ENCODE results near the gene TMEM39B.
"Not testable (repeated sequence)": the region's sequence is repeated elsewhere in the genome, so short reads cannot be mapped to it uniquely, and the experiment has no call there.

TMEM39B gene

DNA sequence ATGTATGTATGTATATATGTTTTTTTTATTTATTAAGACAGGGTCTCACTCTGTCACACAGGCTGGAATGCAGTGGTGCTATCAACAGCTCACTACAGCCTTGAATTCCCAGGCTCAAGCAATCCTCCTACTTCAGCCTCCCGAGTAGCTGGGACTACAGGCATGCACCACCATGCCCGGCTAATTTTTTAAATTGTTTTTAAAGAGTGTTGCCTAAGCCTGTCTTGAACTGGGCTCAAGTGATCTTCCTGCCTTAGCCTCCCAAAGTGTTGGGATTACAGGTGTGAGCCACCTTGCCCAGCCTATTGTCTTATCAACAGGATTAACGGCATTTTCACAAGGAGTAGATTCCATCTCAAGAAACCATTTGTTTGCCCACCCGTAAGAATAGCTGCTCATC is 40.7 kb downstream of the TMEM39B start:
- DNase-seq = not testable (repeated sequence)

DNA sequence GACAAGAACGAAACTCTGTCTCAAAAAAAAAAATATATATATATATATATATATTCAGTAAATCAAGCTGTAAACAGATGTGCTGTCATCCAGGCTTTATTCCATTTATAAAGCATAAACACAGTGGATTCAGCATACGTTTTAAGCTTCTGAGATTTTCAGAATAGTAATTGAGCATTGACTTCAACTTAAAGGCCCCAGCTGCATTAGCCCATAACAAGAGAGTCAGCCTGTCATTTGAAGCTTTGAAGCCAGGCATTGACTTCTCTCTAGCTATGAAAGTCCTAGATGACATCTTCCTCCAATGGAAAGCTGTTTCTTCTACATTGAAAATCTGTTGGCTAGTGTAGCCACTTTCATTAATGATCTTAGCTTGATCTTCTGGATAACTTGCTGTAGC is 41.7 kb downstream of the TMEM39B start:
- no peak for DNase-seq

DNA sequence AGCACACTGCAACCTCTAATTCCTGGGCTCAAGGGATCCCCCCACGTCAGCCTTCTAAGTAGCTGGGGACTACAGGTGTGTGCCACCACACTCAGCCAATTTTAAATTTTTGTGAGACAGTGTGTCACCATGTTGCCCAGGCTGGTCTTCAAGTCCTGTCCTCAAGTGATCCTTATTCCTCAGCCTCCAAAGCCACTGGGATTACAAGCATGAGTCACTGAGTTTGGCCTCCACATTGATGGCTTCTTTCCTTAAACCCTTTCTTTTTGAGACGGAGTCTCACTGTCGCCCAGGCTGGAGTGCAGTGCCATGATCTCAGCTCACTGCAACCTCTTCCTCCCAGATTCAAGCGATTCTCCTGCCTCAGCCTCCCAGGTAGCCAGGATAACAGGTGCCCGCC is 42.8 kb downstream of the TMEM39B start:
- DNase-seq = no peak

DNA sequence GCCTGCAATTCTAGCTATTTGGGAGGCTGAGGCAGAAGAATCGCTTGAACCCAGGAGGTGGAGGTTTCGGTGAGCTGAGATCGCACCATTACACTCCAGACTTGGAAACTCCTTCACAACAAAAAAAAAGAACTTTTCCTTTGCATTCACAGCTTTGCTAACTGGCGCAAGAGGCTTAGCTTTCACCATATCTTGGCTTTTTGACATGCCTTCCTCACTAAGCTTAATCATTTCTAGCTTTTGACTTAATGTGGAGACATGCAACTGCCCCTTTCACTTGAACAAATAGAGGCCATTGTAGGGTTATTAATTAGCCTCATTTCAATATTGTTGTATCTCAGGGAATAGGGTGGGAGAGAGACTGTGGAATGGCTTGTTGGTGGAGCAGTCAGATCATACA is 43.8 kb downstream of the TMEM39B start:
- no peak for DNase-seq

DNA sequence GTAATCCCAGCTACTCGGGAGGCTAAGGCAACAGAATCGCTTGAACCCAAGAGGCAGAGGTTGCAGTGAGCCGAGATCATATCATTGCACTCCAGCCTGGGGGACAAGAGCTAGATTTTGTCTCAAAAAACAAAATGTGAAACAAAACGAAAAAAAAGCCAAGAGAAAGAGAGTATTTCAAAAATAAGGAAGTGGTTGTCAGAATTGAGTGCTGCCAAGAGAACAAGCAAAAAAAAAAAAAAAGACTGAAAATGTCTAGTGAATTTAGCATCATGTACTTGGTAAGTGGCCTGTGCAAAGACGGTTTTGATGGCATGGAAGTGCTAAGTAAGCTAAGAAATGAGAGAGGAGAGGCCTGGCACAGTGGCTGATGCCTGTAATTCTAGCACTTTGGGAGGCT is 49.4 kb downstream of the TMEM39B start:
- DNase-seq = peak; percentile 36 to 38

DNA sequence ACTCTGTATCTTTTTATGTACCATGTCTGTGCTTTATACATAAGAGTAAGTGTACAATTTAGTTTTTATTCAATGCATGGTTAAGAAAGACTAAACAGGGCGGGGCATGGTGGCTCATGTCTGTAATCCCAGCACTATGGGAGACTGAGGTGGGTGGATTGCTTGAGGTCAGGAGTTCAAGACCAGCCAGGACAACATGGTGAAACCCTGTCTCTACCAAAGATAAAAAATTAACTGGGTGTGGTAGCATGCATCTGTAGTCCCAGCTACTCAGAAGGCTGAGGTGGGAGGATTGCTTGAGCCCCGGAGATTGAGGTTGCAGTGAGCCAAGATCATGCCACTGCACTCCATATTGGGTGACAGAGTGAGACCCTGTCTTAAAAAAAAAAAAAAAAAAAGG is 50.6 kb downstream of the TMEM39B start:
- DNase-seq = not testable (repeated sequence)

DNA sequence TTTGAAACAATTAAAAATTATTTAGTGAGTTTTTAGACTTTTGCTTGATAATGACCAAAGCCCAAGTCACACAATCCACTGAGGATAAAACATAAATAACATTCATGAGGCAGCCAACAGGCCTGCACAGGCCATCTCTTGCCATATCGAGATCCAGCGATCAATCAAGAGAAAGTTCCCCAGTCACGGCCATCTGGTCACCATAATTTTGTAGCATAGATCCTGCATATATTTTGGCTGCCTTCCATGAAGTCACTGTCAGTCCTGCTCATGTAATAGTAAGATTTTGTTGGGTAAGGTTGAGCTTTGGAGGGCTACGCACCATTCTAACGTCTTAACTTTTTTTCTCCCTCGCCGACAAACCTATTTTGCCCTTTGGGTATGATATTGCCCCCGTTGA is 52.6 kb downstream of the TMEM39B start:
- DNase-seq = no peak

DNA sequence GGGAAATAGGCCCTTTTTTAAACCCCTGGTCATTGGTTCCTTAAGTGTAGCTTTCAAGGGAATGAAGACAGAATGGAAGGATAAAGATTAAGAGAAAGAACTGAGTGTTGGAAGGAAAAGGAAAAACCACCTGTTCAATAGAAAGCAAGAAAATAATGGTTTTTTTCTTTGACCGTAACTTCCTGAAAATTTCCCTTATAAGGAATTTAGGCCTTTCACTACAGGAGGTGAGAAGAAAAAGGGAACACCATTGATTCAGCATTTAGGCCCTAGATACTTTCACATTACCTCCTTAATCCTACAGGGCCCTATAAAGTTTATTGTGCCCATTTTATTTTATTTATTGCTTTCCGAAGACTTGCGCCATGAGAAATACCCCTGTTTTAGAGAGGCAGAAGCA is 54.0 kb downstream of the TMEM39B start:
- no peak for DNase-seq

DNA sequence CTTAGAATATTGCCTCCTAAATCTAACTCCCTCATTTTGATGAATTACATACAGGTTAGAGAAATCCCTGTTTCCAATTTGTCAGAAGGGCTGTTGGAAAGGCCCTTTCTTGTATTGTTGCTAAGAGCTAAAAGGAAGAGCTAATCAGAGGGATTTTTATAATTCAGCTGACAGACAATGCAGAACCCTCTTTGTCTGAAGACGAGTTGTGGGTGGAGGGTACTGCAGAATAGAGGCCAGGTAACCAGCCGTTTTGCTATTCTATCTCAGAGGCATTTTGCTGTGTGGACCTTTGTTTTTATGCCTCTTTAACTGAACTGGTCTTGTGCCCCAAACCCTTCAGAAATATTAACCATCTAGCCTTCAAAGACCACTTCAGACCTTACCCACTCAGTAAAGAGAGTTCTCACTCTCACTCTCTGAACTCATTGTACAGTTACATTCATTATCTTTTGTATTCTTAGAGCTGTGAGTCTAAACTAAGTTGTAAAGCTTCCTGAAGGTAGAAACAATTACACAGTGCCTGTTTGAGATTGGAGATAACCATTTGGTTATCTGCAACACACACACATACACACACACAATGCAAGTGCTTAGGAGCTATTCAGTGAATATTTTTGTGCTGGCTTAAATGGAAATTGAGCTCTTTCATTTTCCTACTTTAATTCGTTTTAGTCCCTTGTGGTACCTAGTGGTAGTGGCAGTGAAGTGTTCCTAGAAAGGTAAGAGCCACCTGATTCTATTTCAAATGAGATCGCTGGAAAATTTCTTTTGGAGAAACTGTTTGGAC is 54.9 kb downstream of the TMEM39B start:
- DNase-seq = no peak

DNA sequence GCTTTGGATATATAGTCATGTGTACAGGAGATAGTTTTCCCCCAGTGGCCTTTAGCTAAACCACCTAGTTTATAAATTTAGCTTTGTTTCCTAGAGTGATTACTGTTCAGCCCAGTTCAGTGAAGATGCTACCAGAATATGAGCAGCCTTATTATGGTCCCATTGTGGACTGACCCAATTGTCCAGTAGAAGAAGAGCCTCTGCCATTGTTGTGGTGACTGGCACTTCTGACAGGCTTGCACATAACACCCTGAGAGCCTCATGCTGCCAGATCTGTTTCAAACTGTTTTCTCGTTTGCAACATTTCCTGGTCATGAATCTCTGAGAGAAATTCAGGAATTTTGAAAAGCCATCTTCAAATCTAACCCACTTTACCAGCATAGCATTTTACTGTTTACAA is 55.7 kb downstream of the TMEM39B start:
- no peak for DNase-seq

DNA sequence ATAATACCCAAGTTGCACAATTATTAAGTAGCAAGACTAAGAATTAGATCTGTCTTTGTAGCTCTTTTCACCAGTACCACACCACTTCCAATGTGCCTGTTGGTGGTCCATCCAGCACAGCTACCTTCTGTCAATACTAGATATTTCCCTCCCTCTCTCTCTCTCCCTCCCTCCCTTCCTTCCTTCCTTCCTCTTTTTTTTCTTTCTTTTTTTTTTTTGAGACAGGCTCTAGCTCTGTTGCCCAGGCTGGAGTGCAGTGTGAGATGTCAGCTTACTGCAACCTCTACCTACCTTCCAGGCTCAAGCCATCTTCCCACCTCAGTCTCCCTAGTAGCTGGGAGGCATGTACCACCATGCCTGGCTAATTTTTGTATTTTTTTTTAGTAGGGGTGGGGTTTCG is 56.2 kb downstream of the TMEM39B start:
- no peak for DNase-seq

DNA sequence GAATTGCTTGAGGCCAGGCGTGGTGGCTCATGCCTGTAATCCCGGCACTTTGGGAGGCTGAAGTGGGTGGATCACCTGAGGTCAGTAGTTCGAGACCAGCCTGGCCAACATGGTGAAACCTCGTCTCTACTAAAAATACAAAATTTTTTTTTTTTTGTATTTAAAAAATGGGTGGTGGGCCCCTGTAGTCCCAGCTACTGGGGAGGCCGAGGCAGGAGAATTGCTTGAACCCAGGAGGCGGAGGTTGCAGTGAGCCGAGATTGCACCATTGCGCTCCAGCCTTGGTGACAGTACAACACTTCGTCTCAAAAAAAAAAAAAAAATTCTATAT is 61.2 kb downstream of the TMEM39B start:
- DNase-seq = not testable (repeated sequence)

DNA sequence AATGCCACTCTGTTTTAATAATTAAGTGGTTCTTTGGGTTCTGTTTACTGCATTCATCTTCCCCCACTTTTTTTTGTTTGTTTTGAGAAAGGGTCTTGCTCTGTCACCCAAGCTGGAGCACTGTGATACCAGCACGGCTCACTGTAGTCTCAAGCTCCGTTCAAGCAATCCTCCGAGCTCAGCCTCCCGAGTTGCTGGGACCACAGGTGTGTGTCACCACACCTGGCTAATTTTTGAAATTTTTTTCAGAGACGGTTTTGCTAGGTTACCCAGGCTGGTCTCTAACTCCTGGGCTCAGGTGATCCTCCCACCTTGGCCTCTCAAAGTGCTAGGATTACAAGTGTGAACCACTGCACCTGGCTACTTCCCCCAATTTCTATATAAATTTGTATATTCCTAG is 64.4 kb downstream of the TMEM39B start:
- DNase-seq = no peak

DNA sequence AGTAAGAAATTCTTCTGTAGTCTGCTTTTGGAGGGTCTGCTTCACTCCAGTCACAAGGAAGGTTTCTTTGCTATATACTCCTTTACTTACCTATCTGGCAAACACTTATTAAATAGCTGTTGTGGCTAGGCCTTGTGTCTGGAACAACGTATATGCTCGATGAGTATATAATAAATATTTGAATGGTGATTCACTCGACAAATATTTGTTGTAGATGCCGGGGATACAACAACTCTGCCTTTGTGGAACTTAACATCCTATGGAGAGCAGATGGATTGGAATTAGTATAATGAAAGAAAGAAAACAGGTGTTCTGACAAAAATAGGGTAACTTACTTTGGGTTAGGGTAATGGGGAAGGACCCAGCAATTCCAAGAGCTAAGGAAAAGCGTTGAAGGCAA is 66.2 kb downstream of the TMEM39B start:
- no peak for DNase-seq

DNA sequence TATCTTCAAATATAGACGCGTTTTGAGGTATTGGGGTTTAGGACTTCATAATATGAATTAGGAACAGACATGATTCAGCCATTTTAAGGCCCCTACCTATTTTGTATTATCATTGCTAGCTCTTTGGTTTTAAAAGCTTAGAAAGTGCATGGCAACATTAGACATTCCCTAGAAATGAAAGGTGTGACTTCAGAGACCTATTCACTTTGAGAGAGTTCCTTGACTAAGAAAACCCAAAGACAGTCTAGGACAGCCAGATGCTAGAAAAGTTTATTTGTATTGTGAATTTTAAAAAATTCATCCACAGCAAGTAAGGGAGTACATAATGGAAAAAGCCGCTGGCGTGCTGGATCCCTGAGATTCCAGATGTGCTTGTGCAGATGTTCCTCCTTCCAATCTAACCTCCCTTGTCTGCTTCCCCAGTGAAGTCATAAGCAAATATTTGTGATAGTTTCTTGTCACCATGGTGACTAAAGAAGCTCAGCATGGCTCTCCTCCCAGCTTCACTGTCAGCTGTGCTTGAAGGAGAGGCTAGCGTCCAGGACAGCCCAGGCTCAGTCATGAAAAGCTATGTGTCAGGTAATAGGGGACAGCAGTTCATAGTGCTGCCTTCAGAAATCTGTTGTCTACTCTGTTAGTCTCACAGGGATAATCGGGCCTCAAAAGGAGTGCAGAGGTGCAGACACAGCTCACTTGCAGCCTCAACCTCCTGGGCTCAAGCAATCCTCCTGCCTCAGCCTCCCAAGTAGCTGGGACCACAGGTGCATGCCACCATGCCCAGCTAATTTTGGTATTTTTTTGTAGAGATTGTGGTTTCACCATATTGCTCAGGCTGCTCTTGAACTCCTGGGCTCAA is 69.9 kb downstream of the TMEM39B start:
- no peak for DNase-seq

DNA sequence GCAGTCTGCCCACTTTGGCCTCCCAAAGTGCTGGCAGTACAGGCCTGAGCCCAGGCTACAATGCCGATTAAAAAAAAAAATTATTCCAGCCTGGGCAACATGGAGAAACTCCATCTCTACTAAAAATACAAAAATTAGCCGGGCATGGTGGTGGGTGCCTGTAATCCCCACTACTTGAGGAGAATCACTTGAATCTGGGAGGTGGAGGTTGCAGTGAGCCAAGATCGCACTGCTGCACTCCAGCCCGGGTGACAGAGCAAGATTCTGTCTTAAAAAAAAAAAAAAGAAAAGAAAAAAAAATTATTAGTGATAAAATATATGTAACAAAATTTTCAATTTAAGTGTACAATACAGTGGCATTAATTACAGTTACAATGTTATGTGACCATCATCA is 70.6 kb downstream of the TMEM39B start:
- not testable (repeated sequence) for DNase-seq

DNA sequence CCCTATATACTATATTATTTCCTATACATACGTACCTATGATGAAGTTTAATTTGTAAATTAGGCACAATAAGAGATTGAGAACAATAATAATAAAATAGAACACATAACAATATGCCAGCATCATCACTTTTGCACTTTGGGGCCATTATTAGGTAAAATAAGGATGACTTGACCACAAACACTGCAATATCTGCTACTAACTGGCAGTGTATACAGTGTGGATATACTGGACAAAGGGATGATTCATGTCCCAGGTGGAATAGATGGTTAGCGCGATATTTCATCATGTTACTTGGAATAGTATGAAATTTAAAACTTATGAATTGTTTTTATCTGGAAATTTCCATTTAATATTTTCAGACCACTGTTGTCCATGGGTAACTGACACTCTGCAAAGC is 71.3 kb downstream of the TMEM39B start:
- no peak for DNase-seq

DNA sequence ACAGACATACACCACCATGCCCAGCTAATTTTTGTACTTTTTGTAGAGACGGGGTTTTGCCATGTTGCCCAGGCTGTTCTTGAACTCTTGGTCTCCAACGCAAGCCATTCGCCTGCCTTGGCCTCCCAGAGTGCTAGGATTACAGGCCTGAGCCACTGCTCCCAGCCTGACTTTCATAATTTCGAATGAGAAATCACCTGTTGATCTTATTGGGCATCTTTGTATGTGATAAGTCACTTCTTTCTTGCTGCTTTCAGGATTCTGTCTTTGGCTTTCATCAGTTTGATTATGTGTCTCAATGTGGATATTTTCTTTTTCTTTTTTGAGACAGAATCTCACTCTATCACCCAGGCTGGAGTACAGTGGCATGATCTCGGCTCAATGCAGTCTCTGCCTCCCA is 75.1 kb downstream of the TMEM39B start:
- not testable (repeated sequence) for DNase-seq

DNA sequence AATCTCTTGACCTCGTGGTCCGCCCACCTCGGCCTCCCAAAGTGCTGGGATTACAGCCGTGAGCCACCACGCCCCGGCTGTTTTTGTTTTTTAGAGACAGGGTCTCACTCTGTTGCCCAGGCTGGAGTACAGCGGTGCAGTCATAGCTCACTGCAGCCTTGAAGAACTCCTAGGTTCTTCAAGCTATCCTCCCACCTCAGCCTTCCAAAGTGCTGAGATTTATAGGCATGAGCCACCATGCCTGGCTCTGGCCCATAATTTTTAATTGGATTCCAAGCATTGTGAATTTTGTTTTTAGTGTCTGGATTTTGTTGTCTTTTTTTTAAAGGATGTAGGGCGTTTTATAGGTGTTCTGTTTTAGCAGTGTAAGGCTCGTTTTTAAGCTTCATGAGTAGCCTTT is 78.1 kb downstream of the TMEM39B start:
- no peak for DNase-seq

DNA sequence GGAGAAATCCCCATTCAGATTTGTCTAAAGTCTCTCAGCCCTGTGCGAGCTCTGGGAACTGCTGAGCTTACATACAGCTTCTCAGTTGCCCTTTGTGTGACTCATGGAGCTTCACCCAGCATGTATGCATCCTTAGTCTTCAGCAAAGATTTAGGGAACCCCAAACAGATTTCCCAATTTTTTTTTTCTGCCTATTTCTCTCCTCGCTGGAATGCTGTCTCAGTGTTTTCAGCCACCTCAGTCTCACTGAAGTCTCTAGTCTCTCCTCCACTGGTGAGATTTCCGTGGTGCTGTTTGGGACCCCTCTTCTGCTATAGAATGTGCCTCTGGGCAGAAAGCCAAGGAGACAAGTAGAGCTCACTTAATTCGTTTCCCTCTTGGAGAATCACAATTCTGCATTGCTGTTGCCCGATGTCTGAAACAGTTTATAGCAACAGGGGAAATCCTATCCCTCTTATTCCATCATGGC is 78.6 kb downstream of the TMEM39B start:
- no peak for DNase-seq
